Ishikawa (cell line): ENCODE measurements around the gene UBALD1.

Experiments used
- CEBPB ChIP-seq: IDR thresholded peaks from 2 replicates; pipeline ENCODE4 v1.6.1; 2012
- CREB1 ChIP-seq: IDR thresholded peaks from 2 replicates; pipeline ENCODE4 v1.6.1; 2012; ENCODE audit warnings: low read depth
- EGR1 ChIP-seq: IDR thresholded peaks from 2 replicates; pipeline ENCODE4 v1.6.1; 2012
- EP300 ChIP-seq: IDR thresholded peaks from 2 replicates; pipeline ENCODE4 v1.6.1; 2012; ENCODE audit warnings: borderline replicate concordance
- FOXM1 ChIP-seq: IDR thresholded peaks from 2 replicates; pipeline ENCODE4 v1.6.1; 2012; ENCODE audit warnings: low read depth, borderline replicate concordance
- NFIC ChIP-seq: IDR thresholded peaks from 2 replicates; pipeline ENCODE4 v1.6.1; 2012
- RAD21 ChIP-seq: IDR thresholded peaks from 2 replicates; pipeline ENCODE4 v1.6.1; 2012; ENCODE audit warnings: low read depth
- TAF1 ChIP-seq: IDR thresholded peaks from 2 replicates; pipeline ENCODE4 v1.6.1; 2012; ENCODE audit warnings: low read depth, mild to moderate bottlenecking
- TEAD4 ChIP-seq: IDR thresholded peaks from 2 replicates; pipeline ENCODE4 v1.6.1; 2012
- YY1 ChIP-seq: IDR thresholded peaks from 2 replicates; pipeline ENCODE4 v1.6.1; 2012; ENCODE audit warnings: low read depth
- TF ChIP-seq, protein P1 (sequence below): IDR thresholded peaks from 2 replicates; pipeline ENCODE4 v1.6.1; 2012
- TF ChIP-seq, protein P2 (sequence below): IDR thresholded peaks from 2 replicates; pipeline ENCODE4 v1.6.1; 2012
- TF ChIP-seq, protein P3 (sequence below): IDR thresholded peaks from 2 replicates; pipeline ENCODE4 v1.6.1; 2012; ENCODE audit warnings: low read depth, mild to moderate bottlenecking

DNA sequence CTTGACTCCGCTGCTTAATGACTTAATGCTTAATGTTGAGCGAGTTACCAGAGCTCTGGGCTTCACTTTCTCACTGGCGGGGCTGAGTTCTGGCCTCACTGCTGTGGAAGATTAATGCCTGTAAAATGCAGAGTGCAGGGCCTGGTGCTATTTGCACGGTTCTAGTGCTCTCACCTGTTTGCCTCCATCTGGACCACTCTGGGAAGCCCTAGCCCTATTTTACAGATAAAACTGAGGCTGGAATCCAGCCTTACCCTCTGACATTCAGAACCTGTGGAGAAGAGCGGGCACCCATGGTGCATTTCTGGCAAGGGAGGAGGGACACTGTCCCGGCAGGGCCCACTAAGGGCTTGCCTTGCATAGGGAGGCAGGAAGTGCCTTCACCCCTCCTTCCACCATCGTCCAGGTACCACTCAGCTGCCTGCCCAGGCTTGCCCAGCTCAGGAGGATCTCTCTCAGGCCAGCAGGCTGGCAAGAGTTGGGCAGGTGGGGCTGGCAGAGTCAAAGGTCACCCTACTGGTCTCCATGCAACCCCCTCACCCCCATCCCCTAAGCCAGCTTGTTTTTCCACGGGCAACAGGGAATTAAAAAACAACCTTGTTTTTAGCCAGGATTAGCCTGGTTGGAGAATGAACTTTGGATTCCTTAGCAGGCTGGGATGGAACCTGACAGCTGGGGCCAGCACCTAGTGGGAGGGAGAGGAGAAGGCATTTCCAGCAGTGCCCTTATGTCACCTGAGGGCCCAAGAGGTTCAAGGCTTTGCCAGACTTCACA lies 4.1 kb upstream of the UBALD1 start:
- TF ChIP-seq CEBPB (no peak), EGR1 (no peak), FOXM1 (no peak), EP300 (no peak), RAD21 (no peak), TEAD4 (no peak), YY1 (no peak), CREB1 (no peak), TAF1 (no peak), NFIC (no peak)
- TF ChIP-seq, protein P1, sequence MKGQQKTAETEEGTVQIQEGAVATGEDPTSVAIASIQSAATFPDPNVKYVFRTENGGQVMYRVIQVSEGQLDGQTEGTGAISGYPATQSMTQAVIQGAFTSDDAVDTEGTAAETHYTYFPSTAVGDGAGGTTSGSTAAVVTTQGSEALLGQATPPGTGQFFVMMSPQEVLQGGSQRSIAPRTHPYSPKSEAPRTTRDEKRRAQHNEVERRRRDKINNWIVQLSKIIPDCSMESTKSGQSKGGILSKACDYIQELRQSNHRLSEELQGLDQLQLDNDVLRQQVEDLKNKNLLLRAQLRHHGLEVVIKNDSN: no peak
- TF ChIP-seq, protein P2, sequence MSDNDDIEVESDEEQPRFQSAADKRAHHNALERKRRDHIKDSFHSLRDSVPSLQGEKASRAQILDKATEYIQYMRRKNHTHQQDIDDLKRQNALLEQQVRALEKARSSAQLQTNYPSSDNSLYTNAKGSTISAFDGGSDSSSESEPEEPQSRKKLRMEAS: no peak
- TF ChIP-seq, protein P3, sequence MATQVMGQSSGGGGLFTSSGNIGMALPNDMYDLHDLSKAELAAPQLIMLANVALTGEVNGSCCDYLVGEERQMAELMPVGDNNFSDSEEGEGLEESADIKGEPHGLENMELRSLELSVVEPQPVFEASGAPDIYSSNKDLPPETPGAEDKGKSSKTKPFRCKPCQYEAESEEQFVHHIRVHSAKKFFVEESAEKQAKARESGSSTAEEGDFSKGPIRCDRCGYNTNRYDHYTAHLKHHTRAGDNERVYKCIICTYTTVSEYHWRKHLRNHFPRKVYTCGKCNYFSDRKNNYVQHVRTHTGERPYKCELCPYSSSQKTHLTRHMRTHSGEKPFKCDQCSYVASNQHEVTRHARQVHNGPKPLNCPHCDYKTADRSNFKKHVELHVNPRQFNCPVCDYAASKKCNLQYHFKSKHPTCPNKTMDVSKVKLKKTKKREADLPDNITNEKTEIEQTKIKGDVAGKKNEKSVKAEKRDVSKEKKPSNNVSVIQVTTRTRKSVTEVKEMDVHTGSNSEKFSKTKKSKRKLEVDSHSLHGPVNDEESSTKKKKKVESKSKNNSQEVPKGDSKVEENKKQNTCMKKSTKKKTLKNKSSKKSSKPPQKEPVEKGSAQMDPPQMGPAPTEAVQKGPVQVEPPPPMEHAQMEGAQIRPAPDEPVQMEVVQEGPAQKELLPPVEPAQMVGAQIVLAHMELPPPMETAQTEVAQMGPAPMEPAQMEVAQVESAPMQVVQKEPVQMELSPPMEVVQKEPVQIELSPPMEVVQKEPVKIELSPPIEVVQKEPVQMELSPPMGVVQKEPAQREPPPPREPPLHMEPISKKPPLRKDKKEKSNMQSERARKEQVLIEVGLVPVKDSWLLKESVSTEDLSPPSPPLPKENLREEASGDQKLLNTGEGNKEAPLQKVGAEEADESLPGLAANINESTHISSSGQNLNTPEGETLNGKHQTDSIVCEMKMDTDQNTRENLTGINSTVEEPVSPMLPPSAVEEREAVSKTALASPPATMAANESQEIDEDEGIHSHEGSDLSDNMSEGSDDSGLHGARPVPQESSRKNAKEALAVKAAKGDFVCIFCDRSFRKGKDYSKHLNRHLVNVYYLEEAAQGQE: no peak
